Endothelial cell (in vitro differentiated cells): ENCODE results near the gene CCDC54. TPM values are rescaled to one million over a fixed set of nuclear protein-coding genes. Genes with fewer than 3 reads are reported as not detected.
"Not testable (repeated sequence)": the region's sequence is repeated elsewhere in the genome, so short reads cannot be mapped to it uniquely, and the experiment has no call there.

ENCODE experiments used
- DNase-seq: peaks from one replicate; pipeline ENCODE4 v3.0.0; 2021; ENCODE audit warnings: low spot score
- H3K27ac Mint-ChIP-seq: one replicate; pipeline ENCODE4 v1.8.0; 2021; ENCODE audit warnings: mixed read lengths, inconsistent platforms; ENCODE audit not compliant: unreplicated experiment
- H3K27me3 Mint-ChIP-seq: one replicate; pipeline ENCODE4 v1.8.0; 2021; ENCODE audit warnings: mild to moderate bottlenecking, moderate library complexity, mixed read lengths, inconsistent platforms; ENCODE audit not compliant: unreplicated experiment
- H3K36me3 Mint-ChIP-seq: one replicate; pipeline ENCODE4 v1.8.0; 2021; ENCODE audit warnings: mild to moderate bottlenecking, low read depth, mixed read lengths, inconsistent platforms; ENCODE audit not compliant: unreplicated experiment
- H3K4me1 Mint-ChIP-seq: one replicate; pipeline ENCODE4 v1.8.0; 2021; ENCODE audit warnings: mild to moderate bottlenecking, mixed read lengths, inconsistent platforms; ENCODE audit not compliant: unreplicated experiment
- H3K4me3 Mint-ChIP-seq: one replicate; pipeline ENCODE4 v1.8.0; 2021; ENCODE audit warnings: mild to moderate bottlenecking, mixed read lengths, inconsistent platforms; ENCODE audit not compliant: unreplicated experiment
- H3K9me3 Mint-ChIP-seq: one replicate; pipeline ENCODE4 v1.8.0; 2021; ENCODE audit warnings: mixed read lengths, inconsistent platforms; ENCODE audit not compliant: unreplicated experiment
- CTCF ChIP-seq: fragments of 200-600 bp; sonication (generic); IDR thresholded peaks from one replicate; pipeline ENCODE4 v1.5.0; 2021; ENCODE audit warnings: antibody characterized with exemption; ENCODE audit not compliant: unreplicated experiment
- long read RNA-seq: library from polyadenylated mRNA; unstranded; transcript quantifications from one replicate; pipeline ENCODE4 v2.0.0, GENCODE V29; 2020; ENCODE audit not compliant: unreplicated experiment
- total RNA-seq: library from RNA; stranded (reverse); fragmentation: NEBNext Ultra II Directional; extraction: Animal tissue kit (Norgen Biotek cat#: 25700); gene quantifications from one replicate; pipeline ENCODE4 v1.2.1, GENCODE V29; 2021; ENCODE audit not compliant: unreplicated experiment

The CCDC54 gene
- total RNA-seq, result not detected
- long read RNA-seq, result 0 reads

- Mint-ChIP-seq H3K9me3 (no peaks in the 10 kb centered on the region), H3K4me3 (no peak within 1 kb of the TSS), H3K36me3 (no peaks in the 10 kb centered on the region), H3K27me3 (peaks cover 2% of the 10 kb centered on the region), H3K4me1 (peaks cover 15% of the 10 kb centered on the region), H3K27ac (no peak within 1 kb of the TSS)
- no peak for TF ChIP-seq CTCF
- DNase-seq, result no peak
These were observed at the start of gene CCDC54 for GRCh38 chr3:107377151-107377550. Gene CCDC54 (plus strand): TSS chr3:107377439. CDS start chr3:107377588, 149 bp downstream.

GRCh38 chr3:107328069-107328468, 49.2 kb upstream of the CCDC54 start:
- peaks cover 2% of the 10 kb centered on the region for H3K36me3 Mint-ChIP-seq
- peaks cover 2% of the 10 kb centered on the region for H3K27me3 Mint-ChIP-seq
- no peak overlapping the region for H3K27ac Mint-ChIP-seq
- H3K4me3 Mint-ChIP-seq, result no peak overlapping the region
- no peaks in the 10 kb centered on the region for H3K9me3 Mint-ChIP-seq
- no peak for TF ChIP-seq CTCF
- no peak for DNase-seq
- peaks cover 9% of the 10 kb centered on the region for H3K4me1 Mint-ChIP-seq

- H3K36me3 Mint-ChIP-seq, result peaks cover 2% of the 10 kb centered on the region
- H3K27me3 Mint-ChIP-seq, result peaks cover 2% of the 10 kb centered on the region
- no peak for TF ChIP-seq CTCF
- H3K27ac Mint-ChIP-seq, result no peak overlapping the region
- H3K4me1 Mint-ChIP-seq, result peaks cover 9% of the 10 kb centered on the region
- no peak overlapping the region for H3K4me3 Mint-ChIP-seq
- no peaks in the 10 kb centered on the region for H3K9me3 Mint-ChIP-seq
- no peak for DNase-seq
These were observed 48.2 kb upstream of the CCDC54 start for GRCh38 chr3:107329088-107329487.

GRCh38 chr3:107339690-107340089, 37.5 kb upstream of the CCDC54 start:
- H3K4me3 Mint-ChIP-seq, H3K27ac Mint-ChIP-seq, H3K36me3 Mint-ChIP-seq, DNase-seq, H3K27me3 Mint-ChIP-seq, H3K9me3 Mint-ChIP-seq: not testable (repeated sequence)
- H3K4me1 Mint-ChIP-seq, result peaks cover 12% of the 10 kb centered on the region

GRCh38 chr3:107344722-107345121, 32.5 kb upstream of the CCDC54 start:
- no peaks in the 10 kb centered on the region for H3K36me3 Mint-ChIP-seq
- DNase-seq, result no peak
- TF ChIP-seq CTCF, result no peak
- peaks cover 47% of the 10 kb centered on the region for H3K4me1 Mint-ChIP-seq
- no peak overlapping the region for H3K27ac Mint-ChIP-seq
- H3K27me3 Mint-ChIP-seq, result no peaks in the 10 kb centered on the region
- H3K4me3 Mint-ChIP-seq, result no peak overlapping the region
- H3K9me3 Mint-ChIP-seq, result no peaks in the 10 kb centered on the region
